ENCODE measurements around the gene LRRN3.

GRCh38 chr7:111080495-111081105 is 10.3 kb upstream of the LRRN3 start:
- TF ChIP-seq CTCF (conservative IDR thresholded peaks at IDR 0.05 in 1 of 2, IDR thresholded peaks at IDR 0.05 in 1 of 2; ENCODE audit: low read depth in 1 of 2, low read length in 2 of 2) (no peak), EZH2 (IDR thresholded peaks at IDR 0.05; ENCODE audit: low read length, missing control alignments) (no peak)

Data from fibroblast of lung (primary cell).